Middle frontal gyrus (tissue), 1 donor: Measurements from ENCODE around the gene RPL26.
"Not testable (repeated sequence)": the region's sequence is repeated elsewhere in the genome, so short reads cannot be mapped to it uniquely, and the experiment has no call there.

Source experiments
- DNase-seq: peaks from one replicate; pipeline ENCODE4 v3.0.0-alpha.2; 2015; ENCODE audit warnings: low spot score; ENCODE audit errors: extremely low spot score

RPL26 gene

DNA sequence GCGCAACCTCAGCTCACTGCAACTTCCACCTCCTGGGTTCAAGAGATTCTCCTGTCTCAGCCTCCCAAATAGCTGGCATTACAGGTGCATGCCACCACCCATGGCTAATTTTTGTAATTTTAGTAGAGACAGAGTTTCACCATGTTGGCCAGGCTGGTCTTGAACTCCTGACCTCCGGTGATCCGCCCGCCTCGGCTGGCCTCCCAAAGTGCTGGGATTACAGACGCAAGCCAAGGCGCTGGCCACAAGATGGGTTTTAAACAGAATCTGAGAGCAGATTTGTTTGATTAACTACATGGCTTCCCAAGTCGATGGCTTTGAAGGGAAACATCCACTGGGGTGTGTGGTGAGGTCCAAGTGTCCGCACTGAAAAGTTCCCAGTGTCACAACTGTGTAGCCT is 11.5 kb upstream of the RPL26 start:
- not testable (repeated sequence) for DNase-seq

- no peak for DNase-seq
Observed at GRCh38 chr17:8393470-8394231, 10.7 kb upstream of the RPL26 start.

GRCh38 chr17:8392674-8393469 is 9.9 kb upstream of the RPL26 start:
- DNase-seq = no peak

DNA sequence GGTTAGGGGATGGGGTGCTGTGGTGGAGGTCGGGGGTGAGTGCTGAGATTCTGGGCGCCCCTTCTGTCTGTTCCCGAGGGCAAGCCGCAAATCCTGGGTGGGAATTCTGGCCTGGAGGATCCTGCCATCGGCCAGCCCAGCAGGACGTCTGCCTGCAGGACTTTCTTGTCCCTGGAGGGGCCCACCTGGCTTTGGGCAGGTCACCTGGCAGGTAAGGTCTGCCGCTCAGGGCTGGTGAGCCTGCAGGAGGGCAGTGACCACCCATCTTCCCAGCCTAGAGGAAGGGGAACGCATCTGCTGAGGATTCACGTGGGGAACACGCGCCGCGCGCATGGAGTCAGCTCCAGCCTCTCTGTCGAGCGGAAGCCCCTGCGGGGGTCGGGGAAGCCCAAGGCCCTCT is 9.3 kb upstream of the RPL26 start:
- DNase-seq = no peak

DNA sequence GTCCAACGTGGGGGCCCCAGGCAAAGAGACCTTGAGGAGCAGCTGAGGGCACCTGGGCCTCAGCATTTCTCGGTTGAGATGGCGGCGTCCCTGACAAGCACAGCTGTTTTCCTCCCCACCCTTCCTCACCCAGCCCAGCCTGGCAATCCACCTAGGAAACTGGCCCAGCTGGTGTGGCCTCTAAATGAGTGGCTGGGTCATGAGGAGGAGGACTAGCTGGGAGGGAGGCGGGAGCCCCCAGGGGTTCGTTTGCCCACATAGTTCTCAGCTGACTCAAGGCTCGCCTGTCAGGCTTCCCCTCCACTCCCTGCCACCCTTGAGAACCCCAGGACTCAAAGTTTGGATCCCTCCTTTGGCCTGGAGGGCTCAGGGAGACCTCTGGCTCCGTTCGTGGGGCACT is 8.7 kb upstream of the RPL26 start:
- no peak for DNase-seq

DNA sequence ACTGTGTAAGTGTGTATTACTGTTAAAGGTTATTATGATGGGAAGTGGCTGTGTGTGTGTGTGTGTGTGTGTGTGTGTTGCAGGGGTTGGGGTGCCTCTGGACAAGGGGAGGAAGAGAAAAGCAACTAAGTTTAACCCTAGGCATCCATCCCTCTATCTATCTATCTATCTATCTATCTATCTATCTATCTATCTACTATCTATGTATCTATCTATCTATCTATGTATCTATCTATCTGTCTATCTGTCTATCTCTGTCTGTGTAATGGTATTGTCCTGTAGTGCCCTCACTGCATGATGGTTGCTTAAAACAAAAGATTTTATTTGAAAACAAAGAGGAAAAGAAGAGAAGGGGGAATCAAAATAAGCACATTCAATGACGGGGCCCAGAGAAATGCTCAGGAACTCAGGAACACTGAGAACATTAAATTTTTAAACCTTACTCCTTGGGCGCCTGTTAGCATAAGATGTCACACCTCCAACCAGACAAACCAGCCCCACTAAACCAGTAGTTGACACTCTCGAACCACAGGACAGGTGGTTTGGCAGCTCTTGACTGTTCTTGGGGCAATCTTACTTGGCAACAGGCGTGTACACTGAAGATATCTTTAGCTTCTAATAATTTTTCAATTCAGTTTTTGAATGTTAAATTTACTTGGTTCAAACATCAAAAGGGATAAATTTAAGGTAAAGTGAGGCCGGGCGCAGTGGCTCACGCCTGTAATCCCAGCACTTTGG is 5.1 kb upstream of the RPL26 start:
- no peak for DNase-seq

DNA sequence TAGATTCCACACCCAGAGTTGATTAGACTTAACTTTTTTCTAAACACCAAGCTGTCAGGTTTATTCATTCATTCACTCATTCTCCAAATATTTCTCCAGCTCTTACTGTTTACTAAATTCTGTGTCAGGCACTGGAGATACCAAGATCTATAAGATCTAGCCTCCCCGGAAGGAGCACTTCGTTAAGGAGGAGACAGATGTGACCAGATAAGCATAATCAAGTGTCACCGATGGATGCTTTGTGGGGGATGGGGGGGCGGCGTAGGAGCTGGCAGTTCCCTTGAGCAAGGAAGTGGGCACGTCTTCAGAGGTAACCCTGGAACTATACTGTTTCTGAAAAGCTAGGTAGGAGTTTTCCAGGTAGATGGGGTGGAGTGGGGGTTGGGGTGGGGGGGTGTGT is 3.8 kb upstream of the RPL26 start:
- no peak for DNase-seq

DNA sequence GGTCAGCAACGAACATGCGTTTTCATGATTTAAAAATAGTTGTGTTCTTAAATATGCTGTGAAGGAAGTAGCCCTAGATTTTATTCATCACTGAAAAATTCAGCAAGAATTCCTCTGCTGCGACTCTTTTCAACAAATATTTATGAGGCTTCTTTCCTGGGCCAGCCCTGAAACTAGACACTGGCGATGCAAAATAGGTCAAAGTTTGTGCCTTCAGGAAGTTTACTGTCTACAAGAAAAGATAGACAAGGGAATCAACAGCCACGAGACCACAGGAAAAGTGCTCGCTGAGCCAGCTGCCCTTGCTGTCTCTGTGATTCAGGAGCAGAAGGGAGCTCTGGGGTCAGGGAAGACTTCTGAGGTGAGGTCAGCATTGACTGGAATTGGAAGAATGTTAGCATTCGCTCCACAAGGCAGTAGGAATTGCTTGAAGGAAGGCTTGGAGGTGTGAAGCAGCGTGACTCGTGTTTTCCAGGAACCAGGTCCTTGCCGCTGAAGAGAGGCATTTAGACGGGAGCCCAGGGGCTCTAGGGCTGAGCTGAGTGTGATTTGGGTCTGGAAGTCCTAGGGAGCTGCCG is 1.9 kb upstream of the RPL26 start:
- DNase-seq = no peak

- DNase-seq = no peak
Observed at GRCh38 chr17:8382880-8383142, 182 bp downstream of the RPL26 start.

DNA sequence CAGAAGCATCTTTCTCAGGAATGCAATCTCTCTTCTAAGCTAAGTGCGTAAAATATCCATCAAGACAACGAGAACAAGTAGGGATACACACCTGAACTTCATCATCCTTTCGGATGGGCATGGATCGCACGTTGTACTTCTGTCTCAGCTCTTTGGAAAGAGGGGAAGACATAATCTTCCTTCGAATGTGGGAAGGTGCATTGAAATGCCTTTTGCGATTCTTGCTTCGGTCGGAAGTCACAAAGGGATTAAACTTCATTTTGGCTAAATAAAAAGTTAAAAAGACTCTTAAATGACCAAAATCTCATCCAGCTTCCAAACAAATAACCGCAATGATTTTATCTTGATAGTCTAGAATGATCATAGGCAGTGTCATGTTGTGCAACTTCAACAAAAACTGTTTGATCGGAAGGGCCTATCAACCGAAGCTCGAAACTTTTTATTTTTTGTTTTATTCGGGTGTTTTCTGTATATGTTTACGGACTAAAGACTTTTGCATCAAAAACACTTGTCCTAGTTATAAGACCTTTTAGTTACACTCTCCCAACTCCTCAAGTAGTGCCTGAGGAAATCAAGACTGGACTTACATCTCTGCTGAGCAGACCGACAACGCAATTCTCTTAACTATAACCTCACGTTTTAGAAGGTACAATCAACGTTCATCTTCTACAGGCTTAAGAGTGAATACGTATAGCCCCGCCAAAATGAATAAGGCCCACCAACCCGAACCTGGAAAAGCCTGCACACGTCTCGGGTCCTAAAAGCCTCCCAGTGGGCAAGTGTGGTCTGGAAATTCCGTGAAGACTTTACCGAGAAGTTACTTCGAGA is 727 bp downstream of the RPL26 start:
- no peak for DNase-seq

DNA sequence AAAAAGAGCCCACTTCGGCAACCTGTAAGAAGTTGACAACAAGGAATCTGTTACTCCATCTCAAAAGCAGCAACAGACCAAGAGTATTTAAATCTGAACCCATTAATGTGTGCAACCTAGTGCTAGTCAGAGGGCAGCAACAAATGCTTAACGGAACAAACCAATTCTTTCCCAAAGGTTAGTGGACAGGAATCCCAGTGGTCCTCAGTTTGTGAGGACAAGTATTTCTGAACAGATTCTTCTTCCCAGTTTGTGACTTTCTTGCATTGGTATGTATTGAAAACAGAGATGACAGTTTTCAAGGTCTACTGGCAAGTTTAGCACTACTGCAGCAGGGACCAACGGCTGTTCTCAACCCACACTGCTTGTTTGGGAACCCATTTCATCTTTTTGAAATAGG is 2.9 kb downstream of the RPL26 start:
- DNase-seq = no peak

DNA sequence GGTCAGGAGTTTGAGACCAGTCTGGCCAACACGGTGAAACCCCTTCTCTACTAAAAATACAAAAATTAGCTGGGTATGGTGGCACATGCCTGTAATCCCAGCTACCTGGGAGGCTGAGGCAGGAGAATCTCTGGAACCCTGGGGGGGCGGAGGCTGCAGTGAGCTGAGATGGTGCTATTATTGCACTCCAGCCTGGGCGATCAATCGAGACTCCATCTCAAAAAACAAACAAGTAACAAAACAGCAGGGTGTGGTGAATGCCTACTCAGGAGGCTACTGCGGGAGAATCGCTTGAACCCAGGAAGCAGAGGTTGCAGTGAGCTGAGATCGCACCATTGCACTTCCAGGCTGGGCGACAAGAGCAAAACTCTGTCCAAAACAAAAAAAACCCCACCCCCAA is 4.9 kb downstream of the RPL26 start:
- not testable (repeated sequence) for DNase-seq

DNA sequence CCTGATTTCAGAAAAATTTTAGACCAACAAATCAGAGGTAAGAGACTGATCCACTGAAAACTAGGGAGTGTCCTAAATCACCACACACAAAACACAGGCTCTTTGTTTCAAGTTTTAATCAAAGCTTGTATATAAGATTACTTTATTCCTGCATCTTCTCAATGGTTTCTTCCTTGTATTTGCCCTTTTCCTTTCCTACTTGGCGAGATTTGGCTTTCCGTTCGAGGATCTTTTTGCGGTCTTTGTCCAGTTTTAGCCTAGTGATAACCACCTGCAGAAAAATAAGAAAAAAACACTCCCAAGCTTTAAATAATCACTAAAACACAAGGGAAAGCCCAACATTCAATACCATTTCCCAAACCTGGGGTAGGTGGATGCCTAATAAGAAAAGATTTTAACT is 5.6 kb downstream of the RPL26 start:
- DNase-seq = no peak

DNA sequence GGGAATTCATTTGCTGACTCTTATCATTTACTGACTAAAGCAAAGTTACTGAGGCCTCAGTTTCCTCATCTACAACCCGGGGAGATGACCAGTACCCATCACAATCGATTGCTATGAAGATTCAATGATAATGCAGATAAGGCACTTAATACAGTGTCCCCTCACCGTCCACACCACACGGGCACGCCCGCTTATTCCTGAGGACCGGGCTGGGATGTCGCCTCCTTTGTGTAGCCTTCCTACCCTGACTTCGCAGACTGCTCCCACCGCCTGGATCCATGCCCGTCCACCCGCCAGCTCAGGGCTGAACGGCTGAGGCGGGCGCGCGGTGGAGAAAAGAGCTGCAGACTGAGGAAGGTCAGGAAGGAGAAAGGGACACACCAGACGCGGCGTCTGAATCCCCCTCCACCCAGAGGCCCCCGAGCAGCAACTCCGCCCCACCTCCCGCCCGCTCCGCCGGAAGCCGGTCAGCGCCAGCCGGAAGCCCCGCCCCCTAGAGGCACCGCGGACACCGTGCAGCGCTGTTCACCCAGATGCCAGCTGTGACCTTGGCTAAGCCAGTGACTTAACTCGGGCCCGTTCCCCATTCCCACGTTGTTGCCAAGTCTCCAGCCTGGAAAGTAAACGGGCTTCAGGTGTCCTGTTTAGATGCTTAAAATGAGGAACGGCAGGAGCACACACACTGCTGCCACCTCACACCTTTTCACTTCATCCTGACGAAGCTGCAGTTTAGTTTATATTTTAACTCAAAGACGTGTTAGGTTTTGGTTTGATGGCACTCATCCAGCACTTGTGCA is 6.5 kb downstream of the RPL26 start, which contains the start of gene KRABD2:
TSS of gene KRABD2 (minus strand) at position 434 of the 797 bp plus-strand sequence.
- peak; percentile 55 for DNase-seq

GRCh38 chr17:8375738-8376259 is 7.2 kb downstream of the RPL26 start:
- no peak for DNase-seq

GRCh38 chr17:8373856-8374255 is 9.1 kb downstream of the RPL26 start:
- not testable (repeated sequence) for DNase-seq

DNA sequence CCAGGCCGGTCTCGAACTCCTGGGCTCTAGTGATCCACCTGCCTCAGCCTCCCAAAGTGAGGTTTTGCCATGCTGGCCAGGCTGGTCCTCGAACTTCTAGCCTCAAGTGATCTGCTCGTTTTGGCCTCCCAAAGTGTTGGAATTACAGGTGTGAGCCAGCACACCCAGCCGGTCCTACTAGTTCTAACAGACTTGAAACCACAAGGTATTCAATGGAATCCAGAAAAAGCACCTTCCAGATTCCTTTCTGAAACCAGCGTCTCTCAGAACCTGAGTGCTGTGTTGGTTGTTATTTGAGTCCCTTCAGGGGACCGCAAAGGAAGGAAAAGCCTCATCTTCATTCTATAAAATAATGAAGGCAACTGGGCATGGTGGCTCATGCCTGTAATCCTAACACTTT is 10.6 kb downstream of the RPL26 start:
- DNase-seq = no peak

DNA sequence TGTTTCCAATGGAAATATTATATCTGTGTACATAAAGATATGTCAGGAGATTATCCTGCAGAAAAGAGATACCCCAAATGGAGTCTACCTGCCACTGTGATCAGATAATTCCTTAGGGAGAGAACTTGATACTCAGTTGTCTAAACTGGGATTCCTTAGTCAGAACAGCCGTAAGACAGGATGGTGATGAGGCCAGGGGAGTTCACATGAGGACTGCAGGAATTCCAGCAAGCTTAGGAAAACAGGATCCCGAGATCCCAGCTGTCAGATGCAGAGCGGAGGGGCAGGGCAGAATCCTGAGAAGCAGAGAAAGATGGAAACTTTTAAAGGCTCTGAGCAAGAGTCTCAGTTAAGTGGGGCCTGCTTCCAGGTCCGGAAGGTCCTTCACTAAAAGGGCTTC is 11.2 kb downstream of the RPL26 start:
- DNase-seq = no peak

GRCh38 chr17:8369944-8370343 is 13.0 kb downstream of the RPL26 start:
- DNase-seq = no peak

DNA sequence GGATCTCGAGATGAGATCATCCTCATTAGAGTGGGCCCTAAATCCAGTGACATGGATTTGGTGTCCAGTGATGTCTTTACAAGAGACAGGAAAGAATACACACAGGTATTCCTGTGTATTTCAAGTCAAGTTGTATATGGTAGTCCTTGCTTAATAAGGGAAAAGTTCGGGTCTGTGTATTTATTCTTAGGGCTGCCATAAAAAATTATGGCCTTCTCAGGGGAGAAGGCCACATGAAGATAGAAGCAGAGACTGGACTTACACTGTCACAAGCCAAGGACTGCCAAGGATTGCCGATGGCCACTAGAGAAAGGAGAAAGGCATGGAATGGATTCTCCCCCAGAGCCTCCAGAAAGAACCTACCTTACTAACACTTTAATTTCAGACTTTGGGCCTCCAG is 14.8 kb downstream of the RPL26 start:
- no peak for DNase-seq
